C1 segment of cervical spinal cord (tissue), 14 donors: ENCODE results near the gene NFATC4.

Experiments used
- DNase-seq, 14 donors: peaks; one replicate each; lab custom pipeline; 2025; lab: John Stamatoyannopoulos, UW

The NFATC4 gene

DNA sequence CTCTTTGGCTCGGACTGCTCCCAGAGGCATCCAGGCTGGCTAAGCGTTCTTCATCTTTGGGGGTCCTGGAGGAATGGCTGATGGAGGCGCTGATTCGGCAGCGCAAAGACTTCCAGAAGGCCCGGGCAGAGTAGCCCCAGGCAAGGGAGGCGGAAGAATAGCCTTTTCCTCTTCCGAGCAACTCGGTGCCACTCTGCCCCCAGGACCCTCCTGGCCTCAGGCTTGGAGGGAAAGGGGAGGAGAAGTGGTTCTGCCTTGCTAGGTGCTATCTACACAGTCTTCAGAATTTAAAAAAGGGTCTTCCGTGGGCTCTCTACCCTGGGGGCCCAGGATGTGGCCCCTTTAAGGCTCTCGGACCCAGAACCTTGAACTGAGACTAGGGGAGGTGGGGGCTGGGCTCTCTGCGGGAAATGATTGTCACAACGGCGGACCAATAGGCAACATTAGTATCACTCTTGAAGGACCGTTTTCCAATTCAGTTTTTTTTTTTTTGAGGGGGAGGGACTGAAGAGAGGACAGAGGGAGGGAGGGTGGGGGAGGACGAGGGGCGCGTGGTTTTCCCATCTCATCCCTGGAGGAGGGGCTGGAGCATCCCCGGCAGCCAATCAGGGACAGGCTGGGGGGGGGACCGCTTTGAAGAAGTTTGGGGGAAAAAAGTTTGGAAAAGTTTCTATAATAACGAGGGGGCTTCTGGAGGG is at the start of gene NFATC4:
Gene NFATC4, plus strand, starts transcription at position 671 of the 698 bp plus-strand sequence. CDS start 157 bp downstream, outside the sequence.
- DNase-seq, result peak in 9 of 14 donors; percentile 16 to 76 (median 36)

DNA sequence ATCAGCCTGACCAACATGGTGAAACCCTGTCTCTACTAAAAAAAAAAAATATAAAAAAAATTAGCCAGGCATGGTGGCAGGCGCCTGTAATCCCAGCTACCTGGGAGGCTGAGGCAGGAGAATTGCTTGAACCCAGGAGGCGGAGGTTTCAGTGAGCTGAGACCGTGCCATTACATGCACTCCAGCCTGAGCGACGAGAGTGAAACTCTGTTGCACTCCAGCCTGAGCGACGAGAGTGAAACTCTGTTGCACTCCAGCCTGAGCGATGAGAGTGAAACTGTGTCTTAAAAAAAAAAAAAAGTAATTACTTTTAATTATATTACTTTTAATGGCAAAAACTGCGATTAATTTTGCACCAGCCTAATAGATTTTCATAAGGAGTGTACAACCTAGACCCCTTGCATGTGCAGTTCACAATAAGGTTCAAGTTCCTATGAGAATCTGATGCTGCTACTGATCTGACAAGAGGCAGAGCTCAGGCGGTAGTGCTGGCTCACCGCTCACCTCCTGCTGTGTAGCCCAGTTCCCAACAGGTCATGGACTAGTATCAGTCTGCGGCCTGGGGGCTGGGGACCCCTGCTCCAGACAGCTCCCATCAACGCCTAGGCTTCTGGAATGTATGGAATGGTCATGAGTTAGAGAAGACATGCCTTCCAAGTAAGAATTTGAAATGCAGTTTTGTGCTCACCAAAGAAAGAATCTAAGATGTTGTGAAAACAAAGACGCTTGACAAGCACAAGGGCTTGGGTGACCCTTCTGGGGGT is 46.6 kb upstream of the NFATC4 start:
- no peak for DNase-seq

DNA sequence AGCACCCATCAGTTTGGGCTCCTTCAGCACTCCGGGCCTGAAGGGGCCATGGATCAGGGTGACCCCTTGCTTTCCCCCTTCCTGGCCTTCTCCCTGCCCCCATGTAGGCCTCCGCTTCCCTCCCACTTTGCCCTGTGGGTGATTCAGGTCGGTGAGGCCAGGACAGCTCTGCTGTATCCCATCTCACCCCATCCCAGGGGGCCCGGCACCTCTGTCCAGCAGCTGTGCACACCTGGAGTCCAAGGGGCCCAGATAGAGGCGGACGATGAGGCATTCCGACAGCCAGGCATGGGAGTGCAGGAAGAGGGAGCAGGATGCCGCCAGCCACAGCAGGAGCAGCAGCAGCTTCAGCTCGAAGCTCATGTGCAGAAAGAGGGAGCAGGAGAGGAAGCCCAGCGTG is 45.3 kb upstream of the NFATC4 start:
- DNase-seq, result no peak

GRCh38 chr14:24323341-24323740 is 44.6 kb upstream of the NFATC4 start:
- no peak for DNase-seq

DNA sequence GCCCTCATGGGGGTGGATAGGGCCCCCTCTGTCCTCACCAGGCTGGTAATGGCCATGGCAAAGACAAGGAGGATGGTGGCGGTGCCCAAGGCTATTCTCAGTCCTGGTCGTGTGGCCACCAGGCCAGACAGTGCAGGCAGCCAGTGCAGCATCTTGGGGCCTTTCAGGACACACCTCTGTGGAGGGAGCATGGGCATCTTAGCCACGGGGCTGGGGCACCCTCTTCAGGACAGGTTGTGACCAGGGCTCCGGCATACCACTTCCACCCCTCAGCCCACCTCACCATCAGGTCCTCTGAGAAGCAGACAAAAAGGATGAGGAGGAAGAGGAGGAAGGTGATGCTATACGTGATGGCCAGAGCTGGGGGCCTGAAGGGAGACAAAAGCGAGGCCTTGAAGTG is 44.0 kb upstream of the NFATC4 start:
- no peak for DNase-seq

- no peak for DNase-seq
Observed at GRCh38 chr14:24325041-24325530, 42.9 kb upstream of the NFATC4 start.

DNA sequence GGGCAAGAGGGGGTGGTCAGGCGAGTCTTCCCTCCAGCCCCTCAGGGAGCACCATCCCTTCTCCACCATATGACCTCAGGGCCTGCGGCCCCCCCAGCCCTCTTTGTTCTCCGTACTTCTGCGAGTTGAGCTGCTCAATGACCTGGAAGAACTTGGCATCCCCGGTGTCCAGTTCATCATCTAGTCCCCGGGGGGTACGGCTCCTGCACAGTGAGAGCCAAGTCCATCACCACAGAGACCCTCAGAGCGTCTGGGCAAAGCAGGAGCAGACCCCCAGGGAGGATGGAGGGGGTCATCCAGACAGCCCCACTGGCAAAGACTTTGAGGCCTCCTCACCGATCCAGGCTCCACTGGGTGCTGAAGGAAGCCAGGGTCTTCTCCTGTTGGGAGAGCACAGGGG is 42.0 kb upstream of the NFATC4 start:
- DNase-seq, result no peak

DNA sequence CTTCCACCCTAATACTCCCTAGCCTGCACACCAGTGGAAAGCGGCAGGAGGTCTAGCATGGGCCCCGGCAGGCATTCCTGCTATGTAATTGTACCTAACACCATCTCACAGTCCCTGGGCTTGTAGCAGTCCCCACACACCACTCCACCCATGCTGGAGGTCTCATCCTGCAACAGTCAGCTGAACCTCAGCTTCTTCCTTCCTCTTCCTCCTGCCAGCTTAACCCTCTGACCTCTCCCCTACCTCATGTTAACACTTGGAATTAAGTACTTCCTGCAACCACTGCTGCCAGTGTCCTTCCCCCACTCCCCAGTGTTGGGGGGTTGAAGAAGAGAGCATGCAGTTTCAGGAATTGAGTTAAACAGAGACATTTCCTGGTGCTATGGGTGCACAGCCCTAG is 40.7 kb upstream of the NFATC4 start:
- no peak for DNase-seq

DNA sequence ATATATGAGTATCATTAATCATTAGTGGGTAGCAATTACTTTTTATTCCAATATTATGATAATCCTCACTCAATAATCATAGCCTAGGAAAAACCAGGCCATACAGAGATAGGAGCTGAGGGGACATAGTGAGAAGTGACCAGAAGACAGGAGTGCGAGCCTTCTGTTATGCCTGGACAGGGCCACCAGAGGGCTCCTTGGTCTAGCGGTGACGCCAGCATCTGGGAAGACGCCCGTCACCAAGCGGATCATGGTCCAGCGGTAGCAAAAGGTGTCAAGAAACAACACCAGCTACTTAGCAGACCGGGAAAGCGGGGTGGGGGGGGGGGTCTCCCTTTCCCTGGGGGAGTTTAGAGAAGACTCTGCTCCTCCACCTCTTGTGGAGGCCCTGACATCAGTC is 40.1 kb upstream of the NFATC4 start:
- DNase-seq, result peak in 1 of 14 donors; percentile 12

DNA sequence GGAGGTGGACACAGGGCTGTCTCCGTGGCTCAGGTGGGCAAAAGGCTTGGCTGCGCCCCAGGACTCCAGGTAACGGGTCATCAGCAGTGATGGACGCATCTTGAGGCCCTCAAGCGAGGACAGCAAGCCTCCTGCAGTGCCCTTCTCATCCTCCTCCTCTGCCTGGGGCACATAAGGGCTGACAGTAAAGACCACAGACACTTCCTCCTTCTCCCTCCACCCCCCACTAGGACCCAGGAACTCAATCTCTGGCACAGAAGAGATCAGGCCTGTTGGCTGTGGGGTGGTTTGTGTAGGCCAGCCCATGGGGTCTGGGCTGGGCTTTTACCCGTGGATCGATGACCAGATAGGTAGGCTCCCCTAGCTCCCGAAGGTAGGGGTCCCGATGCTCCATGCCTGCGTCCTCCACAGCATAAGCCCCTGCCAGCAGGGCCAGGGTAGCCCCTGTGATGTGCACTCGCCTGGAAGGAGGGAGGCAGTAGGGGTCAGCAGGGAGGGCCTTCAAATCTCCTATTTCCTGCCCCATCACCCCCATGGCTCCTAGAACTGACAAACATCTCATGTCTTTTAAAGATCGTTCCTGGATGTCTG is 38.8 kb upstream of the NFATC4 start:
- no peak for DNase-seq

DNA sequence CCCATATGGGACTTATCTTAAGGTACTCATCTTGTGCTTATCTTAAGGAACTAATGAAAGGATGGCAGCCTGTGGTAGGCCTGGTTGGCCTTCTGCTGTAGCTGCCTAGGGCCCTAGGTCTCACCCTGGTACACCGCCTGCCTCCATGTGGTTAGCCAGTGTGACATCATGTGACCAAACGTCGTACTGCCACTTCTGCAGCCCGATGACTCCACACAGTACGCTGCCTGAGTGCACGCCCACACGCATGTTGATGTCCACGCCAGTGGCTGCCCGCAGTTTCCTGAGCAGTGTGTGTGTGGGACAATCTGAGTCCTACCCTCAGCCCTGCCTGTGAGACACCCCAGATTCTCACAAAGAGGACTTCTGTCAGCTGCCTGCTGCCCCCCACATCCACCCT is 38.2 kb upstream of the NFATC4 start:
- DNase-seq, result peak in 1 of 14 donors; percentile 59

DNA sequence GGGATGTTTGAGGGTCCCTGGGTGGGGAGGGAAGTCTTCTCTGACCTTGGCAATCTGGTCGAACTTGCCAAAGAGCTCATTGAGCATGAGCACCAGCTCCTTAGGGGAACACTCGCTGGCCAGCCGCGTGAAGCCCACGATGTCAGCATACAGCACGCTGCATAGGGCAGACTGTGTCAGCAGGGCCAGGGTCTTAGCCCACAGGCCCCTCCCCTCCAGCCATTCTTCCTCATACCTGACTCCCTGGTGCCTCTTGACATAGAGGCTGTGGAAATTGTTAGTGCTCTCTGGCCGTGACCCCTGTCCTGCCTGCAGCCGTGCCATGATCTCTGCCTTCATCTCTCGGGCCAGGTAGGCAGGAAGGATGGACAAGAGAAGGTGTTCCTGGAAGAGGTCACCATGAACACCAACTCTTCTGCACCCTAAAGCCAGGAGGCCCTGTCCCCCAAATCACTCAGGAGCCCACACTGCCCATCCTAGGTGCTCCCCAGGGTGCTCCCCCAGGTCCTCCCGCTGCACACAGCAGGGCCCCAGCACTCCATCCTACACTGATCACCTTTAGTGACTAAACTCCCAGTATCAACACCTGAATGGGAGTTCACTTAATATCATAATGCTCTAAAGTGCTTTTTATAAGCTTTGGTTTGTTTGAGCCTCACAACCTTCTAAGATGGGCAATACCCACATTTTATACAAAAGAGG is 36.9 kb upstream of the NFATC4 start:
- DNase-seq, result no peak

- DNase-seq, result no peak
Observed at GRCh38 chr14:24331731-24332267, 36.2 kb upstream of the NFATC4 start.

- DNase-seq, result peak in 6 of 14 donors; percentile 16 to 53 (median 33)
Observed at GRCh38 chr14:24332268-24332993, 35.6 kb upstream of the NFATC4 start.

DNA sequence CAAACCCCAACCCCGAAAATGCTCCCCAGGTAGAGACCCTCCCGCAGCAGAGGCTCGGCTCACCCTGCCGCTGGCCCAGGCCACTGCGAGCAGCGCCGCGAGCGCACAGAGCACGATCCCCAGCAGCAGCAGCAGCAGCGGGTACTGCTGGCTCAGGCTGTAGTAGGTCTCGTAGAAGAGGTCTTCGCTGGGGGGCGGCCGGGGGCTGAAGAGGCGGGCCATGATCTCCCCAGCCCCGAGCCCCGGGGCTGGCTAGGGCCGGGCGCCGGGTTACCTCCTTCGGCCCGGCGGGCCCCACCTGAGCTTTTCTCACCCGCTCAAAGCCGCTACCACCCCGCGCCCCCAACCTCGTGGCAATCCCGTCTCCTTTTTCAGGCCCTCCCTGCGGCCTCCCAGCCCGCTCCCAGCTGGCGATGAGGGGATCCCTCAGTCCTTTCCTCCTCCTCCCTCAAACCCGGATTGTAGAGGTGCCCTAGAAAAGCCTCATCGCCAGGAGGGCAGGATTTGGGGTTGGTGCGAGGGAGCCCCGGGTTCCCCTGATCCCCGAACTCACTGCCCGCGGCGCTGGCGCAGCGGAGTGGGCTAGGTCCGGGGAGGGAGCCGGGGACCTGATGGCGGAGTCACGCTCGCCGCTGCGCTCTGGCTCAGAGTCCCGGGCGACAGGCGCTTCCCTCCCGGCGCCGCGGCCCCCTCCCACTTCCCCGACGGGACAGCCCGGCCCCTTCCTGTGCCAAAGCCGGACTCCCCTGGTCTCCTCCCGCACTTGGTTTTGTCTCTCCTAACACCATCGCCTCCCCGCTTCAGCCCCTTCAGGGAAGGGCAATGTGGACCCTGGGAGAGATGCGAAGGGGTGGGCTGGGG is 33.3 kb upstream of the NFATC4 start, which contains the start of gene ADCY4:
Gene ADCY4, minus strand, starts transcription at position 641 of the 861 bp plus-strand sequence. Its CDS starts 419 bp downstream, at position 222.
- no peak for DNase-seq

- DNase-seq, result no peak
Observed at GRCh38 chr14:24335461-24336171, 32.4 kb upstream of the NFATC4 start.

DNA sequence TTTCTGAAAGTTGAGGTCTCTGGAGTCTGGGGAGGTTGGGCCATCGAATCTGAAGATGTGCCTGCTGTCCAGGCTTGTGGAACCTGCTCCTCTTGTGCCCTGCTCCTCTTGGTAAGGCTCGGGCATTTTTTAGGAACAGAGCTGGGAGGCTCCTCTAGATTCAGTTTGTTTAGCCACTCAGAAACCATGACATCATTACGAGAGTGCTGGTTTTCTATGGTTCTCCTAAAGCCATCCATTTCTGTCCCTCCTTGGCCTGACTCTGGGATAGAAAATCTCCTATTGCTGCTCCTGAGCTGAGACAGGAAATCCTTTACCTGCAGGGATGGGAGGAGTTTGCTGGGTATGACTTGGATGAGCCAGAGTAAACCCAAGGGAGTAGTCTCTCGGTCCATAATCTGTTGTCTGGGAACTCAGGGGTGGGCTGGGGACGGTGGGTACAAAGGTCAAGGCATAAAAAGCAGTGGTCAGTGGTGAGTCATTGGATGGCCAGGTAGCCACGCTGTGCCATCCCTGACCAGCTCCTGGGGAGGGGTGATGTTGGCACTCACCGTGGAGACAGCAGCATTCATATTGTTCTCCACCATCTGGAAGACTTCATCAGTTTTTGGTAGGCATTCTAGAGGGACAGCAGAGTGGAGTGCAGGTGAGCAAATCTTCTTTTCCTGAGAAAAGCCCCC is 30.7 kb upstream of the NFATC4 start:
- DNase-seq, result no peak

GRCh38 chr14:24337824-24338175 is 30.2 kb upstream of the NFATC4 start:
- DNase-seq, result no peak

GRCh38 chr14:24338843-24339242 is 29.1 kb upstream of the NFATC4 start:
- DNase-seq, result no peak
